Effector CD4-positive, alpha-beta T cell (primary cell): Measurements from ENCODE around the gene LAX1.
A peak's percentile ranks its signal among the peaks of the same experiment; 100 is the strongest.
"Not testable (repeated sequence)": the region's sequence is repeated elsewhere in the genome, so short reads cannot be mapped to it uniquely, and the experiment has no call there.

Experiments used
- DNase-seq: peaks from one replicate; pipeline ENCODE4 v3.0.0-alpha.2; 2020
- total RNA-seq: gene quantifications from one replicate; lab custom pipeline; 2026; lab: John Stamatoyannopoulos, UW

The LAX1 gene, protein sequence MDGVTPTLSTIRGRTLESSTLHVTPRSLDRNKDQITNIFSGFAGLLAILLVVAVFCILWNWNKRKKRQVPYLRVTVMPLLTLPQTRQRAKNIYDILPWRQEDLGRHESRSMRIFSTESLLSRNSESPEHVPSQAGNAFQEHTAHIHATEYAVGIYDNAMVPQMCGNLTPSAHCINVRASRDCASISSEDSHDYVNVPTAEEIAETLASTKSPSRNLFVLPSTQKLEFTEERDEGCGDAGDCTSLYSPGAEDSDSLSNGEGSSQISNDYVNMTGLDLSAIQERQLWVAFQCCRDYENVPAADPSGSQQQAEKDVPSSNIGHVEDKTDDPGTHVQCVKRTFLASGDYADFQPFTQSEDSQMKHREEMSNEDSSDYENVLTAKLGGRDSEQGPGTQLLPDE
- total RNA-seq: 67.5 reads per million, percentile 75 among the genes with 10 or more reads in this experiment

DNA sequence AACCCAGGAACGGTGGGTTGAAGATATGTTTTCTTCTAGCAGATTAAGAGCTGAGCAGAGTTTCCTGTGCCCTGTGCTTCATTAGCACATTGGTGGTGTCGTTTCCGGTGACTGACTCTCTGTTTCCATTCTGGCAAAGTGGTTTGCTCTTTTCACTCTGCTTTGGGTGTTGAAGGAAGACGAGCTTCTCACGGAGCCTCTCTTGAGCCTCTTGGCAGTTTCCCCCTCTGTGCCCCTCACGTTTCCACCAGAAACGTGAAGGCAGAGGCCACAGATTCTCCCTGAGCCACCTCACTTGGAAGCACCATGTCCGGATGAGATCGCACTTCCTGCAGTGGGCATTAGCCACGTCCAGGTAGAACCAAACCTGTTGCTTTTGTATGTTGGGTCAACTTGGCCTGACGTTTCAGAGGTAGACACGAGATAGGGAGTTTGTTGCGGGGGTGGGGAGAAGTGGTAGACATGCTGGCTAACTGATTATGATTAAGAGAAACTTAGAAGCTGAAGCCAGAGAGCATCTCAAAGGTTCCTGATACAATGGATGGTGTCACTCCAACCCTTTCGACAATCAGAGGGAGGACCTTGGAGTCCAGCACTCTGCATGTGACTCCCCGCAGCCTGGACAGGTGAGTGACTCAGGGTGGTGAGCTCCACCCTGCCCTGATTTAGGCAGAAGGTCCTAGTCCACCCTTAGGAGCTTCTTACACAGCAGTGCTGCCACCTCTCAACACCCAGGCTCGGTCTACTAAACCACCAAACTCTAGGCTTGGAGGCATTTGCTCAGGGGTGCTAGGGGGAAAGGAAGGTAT is at the start of gene LAX1:
Gene LAX1 (plus strand): TSS at position 155 of the 809 bp plus-strand sequence. CDS start 383 bp downstream, at position 538.
- peak; percentile 70 for DNase-seq

DNA sequence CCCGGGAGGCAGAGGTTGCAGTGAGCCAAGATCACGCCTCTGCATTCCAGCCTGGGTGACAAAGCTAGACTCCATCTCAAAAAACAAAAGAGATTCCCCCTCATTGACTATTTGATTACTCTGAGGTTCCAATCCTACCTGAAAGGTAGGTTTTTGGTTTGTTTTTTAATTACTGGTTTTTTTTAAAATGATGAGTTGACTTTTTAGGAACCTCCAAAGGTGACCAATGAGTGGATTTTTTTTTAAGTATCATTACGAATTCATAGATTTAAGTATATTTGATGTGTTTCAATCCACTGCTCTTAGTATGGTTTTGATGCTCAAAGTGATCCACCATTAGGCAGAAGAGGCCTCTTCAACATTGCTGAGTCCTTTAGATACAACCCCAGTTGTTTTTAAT is 47.9 kb upstream of the LAX1 start:
- no peak for DNase-seq

DNA sequence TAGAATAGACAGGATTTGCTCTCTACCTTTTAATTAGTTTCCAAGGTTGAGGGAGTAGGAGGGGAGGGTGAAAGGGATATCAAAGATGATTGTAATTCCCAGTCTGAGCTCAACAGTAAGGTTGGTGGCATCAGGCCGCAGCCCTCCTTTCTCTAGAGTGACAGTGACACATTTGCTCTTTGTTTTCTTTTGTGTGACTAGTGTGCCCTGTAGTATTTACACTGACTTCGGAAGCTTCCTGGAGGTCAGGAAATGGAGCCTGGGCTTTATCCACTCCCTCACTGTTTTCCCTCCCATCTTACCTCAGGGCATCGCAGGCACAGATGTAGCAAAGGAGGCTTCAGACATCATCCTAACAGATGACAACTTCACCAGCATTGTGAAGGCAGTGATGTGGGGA is 44.7 kb upstream of the LAX1 start:
- no peak for DNase-seq

DNA sequence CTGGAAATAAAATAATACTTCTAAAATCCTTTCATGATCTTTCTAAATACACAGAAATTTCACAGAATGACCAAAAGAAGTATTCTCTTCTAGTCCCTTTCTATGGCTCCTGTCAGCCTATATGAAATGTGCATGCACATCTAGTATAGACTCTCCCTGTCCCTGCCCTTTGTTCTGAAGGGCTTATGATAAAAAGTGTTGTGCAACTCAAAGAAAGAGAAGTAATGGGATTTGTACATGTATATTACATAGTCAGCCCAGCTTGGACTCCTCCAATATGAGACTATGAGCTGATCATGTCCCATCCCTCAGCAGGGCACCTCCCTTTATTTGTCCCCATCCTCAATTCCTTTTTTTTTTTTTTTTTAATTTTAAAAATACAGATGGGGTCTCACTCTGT is 42.1 kb upstream of the LAX1 start:
- no peak for DNase-seq

DNA sequence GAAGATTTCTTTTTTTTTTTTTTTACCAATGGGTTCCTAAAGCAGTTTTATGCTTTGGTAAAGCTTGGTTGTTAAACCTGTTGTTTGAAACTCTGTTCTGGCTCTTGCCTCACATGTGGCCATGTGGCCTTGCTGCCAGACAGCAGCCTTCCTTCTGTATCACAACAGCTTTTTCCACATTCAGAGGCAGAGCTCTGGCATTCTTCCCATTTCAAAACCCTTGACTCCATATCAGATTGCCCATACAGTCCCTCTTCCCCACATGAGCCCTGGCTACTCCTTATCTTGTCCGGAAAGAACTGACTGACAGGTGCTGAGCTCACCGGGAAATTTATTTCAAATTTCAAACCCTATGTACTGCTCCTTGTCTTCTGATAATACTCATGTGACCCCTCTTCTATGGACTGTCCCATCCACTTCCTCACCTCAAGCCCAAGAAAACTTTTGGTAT is 38.5 kb upstream of the LAX1 start:
- no peak for DNase-seq

DNA sequence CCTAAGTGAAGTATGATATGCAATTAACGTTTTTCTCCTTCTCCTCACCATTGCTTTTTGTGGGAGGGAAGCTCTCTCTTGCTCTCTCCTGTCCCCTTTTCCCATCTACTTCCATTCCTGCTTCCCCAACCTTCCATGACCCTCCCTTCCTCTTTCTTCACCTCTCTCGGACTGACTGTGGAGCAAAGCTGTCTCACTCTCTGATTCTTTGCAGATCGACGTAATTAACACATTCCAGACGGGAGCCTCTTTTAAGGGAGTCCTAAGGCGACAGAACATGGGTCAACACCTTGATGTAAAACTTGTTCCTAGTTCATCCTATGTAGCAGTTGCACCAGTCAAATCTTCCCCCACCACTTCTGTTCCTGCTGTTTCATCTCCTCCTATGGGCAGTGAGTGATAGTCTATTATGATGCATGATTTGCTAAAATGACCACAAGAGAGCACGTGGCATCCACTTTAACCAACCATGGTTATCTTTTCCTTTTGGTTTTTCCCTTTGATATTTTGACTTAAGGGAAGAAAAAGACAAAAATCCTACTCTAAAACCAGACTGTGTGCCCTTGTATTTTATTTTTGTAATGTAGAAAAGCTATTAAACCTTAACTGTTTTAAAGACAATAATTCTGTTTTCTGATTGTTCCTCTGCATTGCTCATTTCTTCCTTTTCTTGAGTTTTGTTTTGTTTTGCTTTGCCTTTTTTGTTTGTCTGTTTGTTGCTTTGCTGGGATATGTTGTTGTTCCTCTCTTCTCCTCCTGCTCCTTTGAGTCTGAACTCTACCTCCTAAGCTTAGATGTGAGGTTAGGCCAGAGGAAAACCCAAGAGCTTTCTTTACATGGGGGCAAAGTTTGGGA is 31.7 kb upstream of the LAX1 start:
- no peak for DNase-seq

DNA sequence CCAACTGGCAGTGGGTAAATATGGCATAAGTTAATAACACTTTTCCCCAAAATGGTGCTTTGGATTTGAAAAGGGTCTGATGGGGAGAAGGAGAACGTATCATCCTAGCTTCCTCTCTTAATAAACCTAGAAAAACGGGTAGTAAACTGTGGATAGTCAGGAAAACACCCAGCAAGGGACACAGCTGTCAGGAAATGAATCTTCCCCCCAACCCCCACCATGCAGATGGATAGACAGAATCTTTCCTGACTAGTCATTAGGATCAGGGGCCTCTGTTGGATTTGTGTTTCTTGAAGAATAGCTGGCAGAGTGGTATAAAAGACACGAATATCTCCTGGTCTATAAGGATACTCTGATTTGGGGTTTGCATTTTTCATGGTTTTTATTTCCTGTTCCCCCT is 22.5 kb upstream of the LAX1 start:
- DNase-seq: no peak

DNA sequence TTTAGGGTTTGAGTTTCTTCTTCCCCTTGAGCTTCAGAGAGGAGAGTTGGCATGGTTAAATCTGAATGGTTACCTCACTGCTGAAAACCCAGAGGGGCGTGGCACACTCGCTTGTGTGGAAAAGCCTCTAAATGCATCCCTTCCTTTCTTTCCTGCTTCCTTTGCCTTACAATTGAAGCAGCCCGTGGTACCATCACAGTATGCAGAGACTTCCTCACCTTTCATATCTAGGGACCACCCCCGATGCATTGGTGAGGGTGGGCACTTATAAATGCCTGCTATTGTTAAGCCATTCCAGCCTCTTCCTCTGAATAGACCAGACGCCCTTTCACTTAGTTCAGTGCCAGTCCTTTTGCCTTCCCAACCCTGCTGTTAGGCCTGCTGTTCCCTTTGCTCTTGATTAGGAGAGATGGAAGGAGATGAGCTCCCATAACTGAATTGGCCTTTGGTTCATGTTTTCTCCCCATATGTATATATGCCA is 21.9 kb upstream of the LAX1 start:
- DNase-seq: no peak

DNA sequence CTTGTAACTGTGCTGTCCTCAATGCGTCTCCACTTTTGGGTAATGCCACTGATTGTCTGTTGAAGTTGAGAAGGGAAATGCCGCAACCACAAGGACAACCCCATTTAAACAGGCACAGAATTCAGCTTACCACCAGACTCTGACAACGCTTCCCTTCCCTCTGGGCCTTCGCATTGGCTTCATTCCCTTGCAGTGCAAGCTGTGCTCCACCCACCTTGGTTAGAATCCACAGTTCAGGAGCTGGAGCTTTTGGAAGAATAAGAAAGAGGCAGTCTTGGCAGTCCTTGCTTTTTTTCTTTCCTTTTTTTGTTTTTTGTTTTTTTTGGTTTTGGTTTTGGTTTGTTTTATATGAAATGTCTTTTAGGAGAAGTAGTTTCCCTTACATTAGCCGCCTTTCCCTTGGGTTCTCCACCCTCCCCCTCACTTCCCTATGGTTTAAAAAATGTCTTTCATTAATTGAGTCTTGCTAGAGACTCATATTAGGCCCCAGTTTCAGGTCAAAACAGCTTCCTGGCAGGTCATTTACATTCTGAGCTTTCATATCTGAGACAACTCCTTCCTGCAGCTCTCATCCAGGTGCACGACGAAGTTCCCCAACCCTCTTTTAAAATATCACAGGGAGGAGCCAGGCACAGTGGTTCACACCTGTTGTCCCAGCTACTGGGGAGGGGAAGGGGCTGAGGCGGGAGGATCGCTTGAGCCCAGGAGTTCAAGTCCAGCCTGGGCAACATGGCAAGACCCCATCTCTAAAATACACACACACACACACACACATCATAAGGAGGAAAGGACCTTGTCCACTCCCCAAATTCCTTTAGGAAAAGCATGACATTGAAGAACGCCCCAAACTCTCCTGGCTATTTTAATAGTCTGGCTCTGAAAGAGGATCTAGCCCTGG is 20.7 kb upstream of the LAX1 start:
- DNase-seq: peak; percentile 17

DNA sequence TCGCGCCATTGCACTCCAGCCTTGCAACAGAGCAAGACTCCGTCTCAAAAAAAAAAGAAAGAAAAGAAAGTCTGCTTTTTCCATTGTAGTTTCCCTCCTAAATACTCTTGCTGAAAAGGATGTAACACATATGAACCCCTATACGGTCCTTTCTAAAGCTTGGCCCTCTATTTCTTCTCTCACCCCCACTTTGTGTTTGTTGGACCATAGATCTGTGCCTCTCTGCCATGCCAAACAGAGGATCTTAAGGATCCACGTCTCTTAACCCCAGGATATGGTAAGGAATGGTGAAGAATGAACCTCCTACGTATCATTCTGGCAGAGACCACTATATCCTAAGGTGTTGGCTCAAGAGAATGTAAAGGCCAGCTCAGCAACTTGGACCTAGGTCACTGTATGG is 18.7 kb upstream of the LAX1 start:
- no peak for DNase-seq

DNA sequence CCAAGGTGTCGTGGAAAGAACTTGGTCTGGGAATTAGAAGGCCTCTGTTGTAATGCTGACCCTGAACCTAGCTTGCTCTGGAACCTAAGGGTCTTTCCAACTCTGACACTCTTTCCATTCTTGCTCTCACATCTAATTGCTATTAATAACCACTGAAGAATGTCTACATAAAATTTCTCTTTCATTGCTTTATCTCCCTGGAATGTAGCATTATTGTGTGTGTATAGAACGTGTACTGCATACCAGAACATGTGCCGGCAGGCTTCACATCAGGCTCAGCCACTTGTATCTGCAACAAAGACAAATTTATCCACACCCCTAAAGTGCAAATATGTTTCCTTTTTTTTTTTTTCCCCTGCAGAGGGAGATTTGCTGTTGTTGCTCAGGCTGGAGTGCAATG is 13.9 kb upstream of the LAX1 start:
- DNase-seq: no peak

DNA sequence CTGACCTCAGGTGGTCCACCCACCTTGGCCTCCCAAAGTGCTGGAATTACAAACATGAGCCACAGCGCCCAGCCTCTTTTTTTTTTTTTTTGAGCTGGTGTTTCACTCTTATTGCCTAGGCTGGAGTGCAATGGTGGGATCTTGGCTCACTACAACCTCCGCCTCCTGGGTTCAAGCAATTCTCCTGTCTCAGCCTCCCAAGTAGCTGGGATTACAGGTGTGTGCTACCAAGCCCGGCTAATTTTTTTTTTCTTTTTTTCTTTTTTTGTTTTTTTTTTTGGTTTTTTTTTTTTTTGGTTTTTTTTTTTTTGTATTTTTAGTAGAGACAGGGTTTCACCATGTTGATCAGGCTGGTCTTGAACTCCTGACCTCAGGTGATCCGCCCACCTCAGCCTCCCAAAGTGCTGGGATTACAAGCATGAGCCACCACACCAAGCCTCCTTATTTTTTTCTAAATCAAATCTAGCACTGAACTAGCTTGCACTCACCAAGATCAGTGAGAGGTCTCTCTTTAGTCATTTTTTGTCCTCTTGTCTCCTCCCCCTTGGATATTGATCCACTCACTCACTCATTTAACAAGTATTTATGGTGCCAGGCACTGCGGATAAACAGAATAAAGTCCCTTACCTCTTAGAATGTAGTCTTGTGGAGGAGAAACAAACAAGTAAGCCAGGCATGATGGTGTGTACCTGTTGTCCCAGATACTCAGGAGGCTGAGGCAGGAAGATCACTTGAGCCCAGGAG is 13.2 kb upstream of the LAX1 start:
- not testable (repeated sequence) for DNase-seq

DNA sequence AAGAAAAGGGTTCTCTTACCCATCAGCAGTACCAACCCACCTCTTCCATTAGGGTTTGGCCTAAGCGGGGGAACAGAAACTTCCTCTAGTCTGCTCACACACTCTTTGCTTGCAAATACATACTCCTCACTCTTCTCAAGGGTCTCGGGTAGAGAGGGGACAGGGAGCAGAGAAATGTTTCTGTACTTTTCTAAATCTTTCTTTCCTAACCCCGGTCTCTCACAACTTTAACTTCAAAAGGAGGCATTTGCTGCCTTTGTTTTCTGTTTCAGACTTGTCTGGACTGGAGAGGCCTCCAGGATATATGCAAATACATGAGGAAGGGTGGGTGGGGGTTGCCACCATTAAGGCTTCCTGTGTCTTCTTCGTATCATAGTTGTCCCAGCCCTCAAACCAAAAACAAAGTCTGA is 10.5 kb upstream of the LAX1 start:
- DNase-seq: no peak

DNA sequence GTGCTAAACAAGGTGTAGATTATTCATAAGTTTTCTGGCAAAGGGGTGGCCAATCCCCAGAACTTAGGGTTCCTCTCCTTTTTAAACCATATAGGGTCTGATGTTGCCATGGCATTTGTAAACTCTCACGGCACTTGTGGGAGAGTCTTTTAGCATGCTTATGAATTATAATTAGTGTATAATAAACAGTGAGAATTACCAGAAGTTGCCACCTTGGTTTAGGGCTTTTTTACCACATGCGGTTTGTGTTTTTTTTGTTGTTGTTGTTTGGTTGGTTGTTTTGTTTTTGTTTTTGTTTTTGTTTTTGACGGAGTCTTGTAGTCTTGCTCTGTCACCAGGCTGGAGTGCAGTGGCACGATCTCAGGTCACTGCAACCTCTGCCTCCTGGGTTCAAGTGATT is 8.9 kb upstream of the LAX1 start:
- DNase-seq: no peak

DNA sequence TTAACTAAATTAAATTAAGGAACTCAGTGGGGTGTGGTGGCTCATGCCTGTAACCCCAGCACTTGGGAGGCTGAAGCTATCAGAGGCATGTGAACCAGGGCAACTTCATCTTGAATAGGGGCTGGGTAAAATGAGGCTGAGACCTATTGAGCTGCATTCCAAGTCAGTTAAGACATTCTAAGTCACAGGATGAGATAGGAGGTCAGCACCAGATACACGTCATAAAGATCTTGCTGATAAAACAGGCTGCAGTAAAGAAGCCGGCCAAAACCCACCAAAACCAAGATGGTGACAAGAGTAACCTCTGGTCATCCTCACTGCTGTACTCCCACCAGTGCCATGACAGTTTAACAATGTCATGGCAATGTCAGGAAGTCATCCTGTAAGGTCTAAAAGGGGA is 6.2 kb upstream of the LAX1 start:
- not testable (repeated sequence) for DNase-seq

DNA sequence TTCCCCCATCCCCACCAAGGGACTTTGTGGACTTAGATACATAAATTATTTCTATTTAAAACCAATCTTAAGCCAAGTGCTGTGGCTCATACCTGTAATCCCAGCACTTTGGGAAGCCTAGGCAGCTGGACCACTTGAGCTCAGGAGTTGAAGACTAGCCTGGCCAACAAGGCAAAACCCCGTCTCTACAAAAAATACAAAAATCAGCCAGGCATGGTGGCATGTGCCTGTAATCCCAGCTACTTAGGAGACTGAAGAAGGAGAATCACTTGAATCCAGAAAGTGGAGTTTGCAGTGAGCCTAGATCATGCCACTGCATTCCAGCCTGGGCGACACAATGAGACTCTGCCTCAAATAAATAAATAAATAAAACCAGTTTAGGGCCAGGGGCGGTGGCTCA is 4.5 kb upstream of the LAX1 start:
- no peak for DNase-seq

DNA sequence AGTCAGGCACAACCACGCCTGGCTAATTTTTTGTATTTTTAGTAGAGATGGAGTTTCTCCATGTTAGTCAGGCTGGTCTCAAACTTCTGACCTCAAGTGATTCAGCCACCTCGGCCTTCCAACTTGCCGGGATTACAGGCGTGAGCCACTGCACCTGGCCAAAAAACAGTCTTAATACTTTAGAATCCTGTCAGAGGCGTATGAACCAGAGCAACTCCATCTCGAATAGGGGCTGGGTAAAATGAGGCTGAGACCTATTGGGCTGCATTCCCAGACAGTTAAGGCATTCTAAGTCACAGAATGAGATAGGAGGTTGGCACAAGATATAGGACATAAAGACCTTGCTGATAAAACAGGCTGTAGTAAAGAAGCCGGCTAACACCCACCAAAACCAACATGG is 3.0 kb upstream of the LAX1 start:
- DNase-seq: not testable (repeated sequence)

DNA sequence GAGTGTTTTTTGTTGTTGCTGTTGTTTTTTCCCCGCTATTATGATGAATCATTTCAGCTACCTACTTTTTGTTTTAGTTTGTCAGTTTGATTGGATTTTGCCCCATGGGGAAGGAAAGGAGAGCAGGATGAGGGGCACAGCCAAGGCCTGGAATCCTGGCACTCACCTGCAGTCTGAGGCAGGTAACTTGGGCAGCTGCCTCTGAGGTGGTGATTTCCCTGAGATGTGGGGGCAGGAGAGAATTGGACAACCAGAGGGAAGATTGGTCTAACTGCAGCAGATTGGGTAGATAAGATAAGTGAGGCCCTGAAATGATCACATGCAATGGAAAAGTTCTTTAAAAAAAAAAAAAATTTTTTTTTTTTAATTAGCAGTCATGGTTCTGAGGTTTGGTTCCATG is 1.5 kb upstream of the LAX1 start:
- DNase-seq: no peak

DNA sequence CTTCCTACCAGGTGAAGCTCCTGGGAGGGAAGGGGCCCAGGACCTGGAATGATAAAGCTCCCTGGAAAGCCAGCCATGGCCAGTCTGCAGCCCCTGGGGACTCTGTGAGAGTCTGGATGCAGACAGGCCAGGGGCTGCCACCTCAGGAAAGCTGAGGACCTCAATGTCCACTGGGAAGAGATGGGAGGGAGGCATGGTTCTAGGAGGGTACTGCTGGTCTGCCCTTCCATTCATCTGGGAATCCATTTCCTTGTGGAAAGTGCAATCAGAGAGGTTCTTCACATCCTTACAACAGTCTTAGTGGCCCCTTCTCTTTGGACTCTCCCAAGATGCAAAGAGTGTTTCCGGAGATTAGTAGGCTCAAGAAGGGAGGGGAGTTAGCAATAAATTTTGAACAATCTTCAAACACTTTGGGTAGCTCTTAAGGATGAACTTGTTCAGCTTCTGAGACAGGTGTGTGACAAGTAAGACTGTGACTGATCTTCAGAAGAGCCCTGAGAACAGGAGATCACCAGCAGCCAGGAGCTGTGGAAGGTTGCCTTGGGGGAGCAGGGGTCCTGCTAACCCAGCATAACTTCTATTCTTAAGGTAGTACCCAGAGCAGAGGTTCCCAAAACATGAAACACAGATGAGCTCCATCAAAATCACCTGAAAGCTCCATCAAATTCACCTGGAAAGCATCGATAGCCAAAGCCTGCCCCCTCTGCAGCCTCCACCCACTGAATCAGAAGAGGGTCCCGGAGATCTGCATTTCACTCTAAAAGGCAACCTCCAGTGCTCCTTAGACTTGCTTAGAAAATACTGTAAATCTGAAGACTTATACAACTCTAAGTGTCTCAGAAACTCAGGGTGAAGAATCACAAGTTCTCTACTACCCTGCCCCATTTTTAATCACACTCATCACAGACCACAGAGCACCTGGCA is 616 bp upstream of the LAX1 start:
- no peak for DNase-seq

DNA sequence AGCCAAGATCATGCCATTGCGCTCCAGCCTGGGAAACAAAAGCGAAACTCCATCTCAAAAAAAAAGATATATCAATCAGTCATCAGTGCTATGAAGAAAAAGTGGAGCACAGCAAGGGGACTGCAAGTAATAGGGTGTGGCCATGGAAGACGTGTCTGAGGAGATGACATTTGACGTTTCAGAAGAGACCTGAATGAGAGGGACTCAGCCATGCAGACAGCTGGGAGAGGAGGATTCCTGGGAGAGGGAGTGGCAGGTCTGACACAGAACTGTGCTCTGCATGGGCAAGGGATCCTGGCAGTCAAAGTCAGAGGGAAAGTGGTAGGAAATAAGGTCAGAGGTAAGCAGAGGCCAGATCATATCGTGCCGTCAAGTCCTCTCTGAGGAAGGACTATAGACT is 3.3 kb downstream of the LAX1 start:
- DNase-seq: no peak
